IMR-90 (cell line): Measurements from ENCODE around the gene RSU1. TPM values are rescaled to one million over a fixed set of nuclear protein-coding genes. Genes with fewer than 3 reads are reported as not detected.

Experiments used
- ATAC-seq: fragments of 200-7000 bp; cut with Tn5 transposase; 2 replicates; pipeline ENCODE4 v1.9.1; 2020; ENCODE audit warnings: low read depth, mild to moderate bottlenecking, moderate library complexity
- BruUV-seq: library from RNA; stranded (reverse); fragments of 400-500 nt; replicated peaks from 2 replicates; lab custom pipeline; 2021; lab: Mats Ljungman, UMichigan
- CTCF ChIA-PET: fragments of 300-600 bp; formaldehyde crosslinking; extraction: SDS; loops from one replicate; lab custom pipeline; 2021; ENCODE audit warnings: antibody characterized with exemption; lab: Yijun Ruan, JAX
- POLR2A ChIA-PET: fragments of 300-600 bp; sonication (Branson Sonifier 250); formaldehyde crosslinking; loops from one replicate; lab custom pipeline; 2022; ENCODE audit warnings: antibody characterized with exemption; ENCODE audit not compliant: unreplicated experiment; lab: Charles Lee
- DNase-seq: peaks from one replicate; pipeline ENCODE4 v3.0.0; 2013
- H2AFZ ChIP-seq: replicated peaks from 2 replicates; pipeline ENCODE3; 2013; ENCODE audit warnings: low read length, mild to moderate bottlenecking; ENCODE audit not compliant: poor library complexity
- H2AK5ac ChIP-seq: 2 replicates; pipeline ENCODE4 v1.6.1; 2013; ENCODE audit warnings: low read depth, low read length, inconsistent platforms
- H2AK9ac ChIP-seq: replicated peaks from 2 replicates; pipeline ENCODE3; 2013; ENCODE audit warnings: mild to moderate bottlenecking, low read depth, low read length, moderate library complexity; ENCODE audit not compliant: poor library complexity
- H2BK120ac ChIP-seq: 2 replicates; pipeline ENCODE4 v1.6.1; 2013; ENCODE audit warnings: low read depth, low read length, inconsistent platforms
- H2BK15ac ChIP-seq: 3 replicates; pipeline ENCODE4 v1.6.1; 2013; ENCODE audit warnings: low read depth, low read length, inconsistent platforms
- H2BK20ac ChIP-seq: 2 replicates; pipeline ENCODE4 v1.6.1; 2013; ENCODE audit warnings: low read depth, mild to moderate bottlenecking, inconsistent platforms, low read length, moderate library complexity
- H2BK5ac ChIP-seq: 2 replicates; pipeline ENCODE4 v1.6.1; 2013; ENCODE audit warnings: mild to moderate bottlenecking, low read depth, low read length, inconsistent platforms; ENCODE audit not compliant: poor library complexity, severe bottlenecking
- H3K14ac ChIP-seq: replicated peaks from 2 replicates; pipeline ENCODE4 v1.6.1; 2013; ENCODE audit warnings: low read depth, low read length, inconsistent platforms
- H3K18ac ChIP-seq: 2 replicates; pipeline ENCODE4 v1.6.1; 2013; ENCODE audit warnings: low read depth, low read length, control low read depth
- H3K23ac ChIP-seq: 2 replicates; pipeline ENCODE4 v1.6.1; 2013; ENCODE audit warnings: low read depth, low read length, inconsistent platforms
- H3K27ac ChIP-seq: 2 replicates; pipeline ENCODE4 v1.5.1; 2013; ENCODE audit warnings: mild to moderate bottlenecking, control low read depth, low read length; ENCODE audit not compliant: insufficient read depth
- H3K27me3 ChIP-seq: 2 replicates; pipeline ENCODE4 v1.6.1; 2013; ENCODE audit warnings: low read length; ENCODE audit not compliant: control insufficient read depth, insufficient read depth
- H3K36me3 ChIP-seq: 2 replicates; pipeline ENCODE4 v1.6.1; 2013; ENCODE audit warnings: low read length, mixed read lengths; ENCODE audit not compliant: control insufficient read depth, insufficient read depth
- H3K4ac ChIP-seq: 2 replicates; pipeline ENCODE4 v1.6.1; 2013; ENCODE audit warnings: low read depth, low read length, inconsistent platforms
- H3K4me1 ChIP-seq: 2 replicates; pipeline ENCODE4 v1.6.1; 2013; ENCODE audit warnings: low read length, mixed read lengths; ENCODE audit not compliant: control insufficient read depth, insufficient read depth
- H3K4me2 ChIP-seq: 2 replicates; pipeline ENCODE4 v1.6.1; 2013; ENCODE audit warnings: low read depth, mild to moderate bottlenecking, control low read depth, low read length, moderate library complexity
- H3K4me3 ChIP-seq: 2 replicates; pipeline ENCODE4 v1.5.1; 2013; ENCODE audit warnings: low read depth, mild to moderate bottlenecking, control low read depth, low read length, moderate library complexity; ENCODE audit not compliant: insufficient read depth
- H3K56ac ChIP-seq: 2 replicates; pipeline ENCODE4 v1.6.1; 2013; ENCODE audit warnings: low read length, inconsistent platforms; ENCODE audit not compliant: insufficient read depth; ENCODE audit errors: extremely low read depth
- H3K79me1 ChIP-seq, 2 experiments: 2 replicates each; pipeline ENCODE4 v1.6.1; 2013; ENCODE audit warnings: low read length in 2 of 2, inconsistent platforms in 1 of 2, low read depth in 1 of 2
- H3K9ac ChIP-seq: 2 replicates; pipeline ENCODE4 v1.6.1; 2013; ENCODE audit warnings: low read depth, low read length, control low read depth
- H3K9me1 ChIP-seq: 2 replicates; pipeline ENCODE4 v1.6.1; 2013; ENCODE audit warnings: low read length, inconsistent platforms; ENCODE audit not compliant: insufficient read depth
- H3K9me3 ChIP-seq: 2 replicates; pipeline ENCODE4 v1.6.1; 2013; ENCODE audit warnings: low read length; ENCODE audit not compliant: control insufficient read depth, insufficient read depth
- H4K20me1 ChIP-seq: 2 replicates; pipeline ENCODE4 v1.6.1; 2013; ENCODE audit warnings: low read length, inconsistent platforms; ENCODE audit not compliant: insufficient read depth
- H4K5ac ChIP-seq: 2 replicates; pipeline ENCODE4 v1.6.1; 2013; ENCODE audit warnings: mild to moderate bottlenecking, low read depth, low read length, control low read depth
- H4K8ac ChIP-seq, 2 experiments: 2 replicates each; pipeline ENCODE4 v1.6.1; 2013; ENCODE audit warnings: low read depth in 2 of 2, low read length in 2 of 2, control low read depth in 1 of 2, inconsistent platforms in 1 of 2
- H4K91ac ChIP-seq: 2 replicates; pipeline ENCODE4 v1.6.1; 2013; ENCODE audit warnings: low read depth, low read length, inconsistent platforms; ENCODE audit not compliant: insufficient read depth
- CEBPB ChIP-seq: IDR thresholded peaks from 2 replicates; pipeline ENCODE4 v1.6.1; 2012; ENCODE audit warnings: low read depth, low read length, improper control_type of control experiment
- CHD1 ChIP-seq: IDR thresholded peaks from 2 replicates; pipeline ENCODE4 v1.6.1; 2012; ENCODE audit warnings: low read depth, low read length, improper control_type of control experiment
- MAFK ChIP-seq: IDR thresholded peaks from 2 replicates; pipeline ENCODE4 v1.6.1; 2012; ENCODE audit warnings: low read depth, low read length, improper control_type of control experiment
- RFX5 ChIP-seq: IDR thresholded peaks from 2 replicates; pipeline ENCODE4 v1.8.0; 2012; ENCODE audit warnings: low read depth, mild to moderate bottlenecking, low read length, moderate library complexity
- SMC3 ChIP-seq: fragments of 150-350 bp; IDR thresholded peaks from 2 replicates; pipeline ENCODE4 v1.6.1; 2016; ENCODE audit warnings: low read depth, mild to moderate bottlenecking, antibody characterized with exemption, low read length, moderate library complexity
- WGBS, 2 experiments: methylation state at CpG; one replicate each; pipeline versions ENCODE4 v1.1.5 to v1.1.7; 2013; ENCODE audit warnings: missing lambda C conversion rate in 2 of 2; ENCODE audit not compliant: insufficient read length in 1 of 2; ENCODE audit errors: extremely low coverage in 2 of 2; 5-methylcytosine and 5-hydroxymethylcytosine counted together
- dilution Hi-C: fragments of 300-500 bp; cut with HindIII; formaldehyde crosslinking; loops from one replicate; pipeline ENCODE4 v1.14.3; 2018; ENCODE audit warnings: low sequenced_read_pairs; ENCODE audit not compliant: unreplicated experiment
- in situ Hi-C: fragments of 300-500 bp; cut with MboI; formaldehyde crosslinking; loops from 3 replicates; pipeline ENCODE4 v1.14.3; 2019; ENCODE audit warnings: low sequenced_read_pairs, inconsistent platforms, mixed read lengths
- intact Hi-C: fragments of 100-400 bp; cut with micrococcal nuclease; formaldehyde crosslinking; loops from 2 replicates; pipeline ENCODE4 v1.10.0; 2022
- polyA plus RNA-seq, 3 experiments: library from polyadenylated mRNA; depleted of rRNA; stranded (reverse); fragments of >200 nt; gene quantifications; 2 replicates each; pipeline ENCODE4 v1.2.3, GENCODE V29; 2012; ENCODE audit warnings: low replicate concordance in 1 of 3
- total RNA-seq: library from RNA; depleted of rRNA; stranded (reverse); fragments of >200 nt; gene quantifications from 2 replicates; pipeline ENCODE4 v1.2.3, GENCODE V29; 2012

RSU1 gene
- total and polyA plus RNA-seq, 2 of the 4 experiments (the other 2 are of a cell fraction): 134 to 148 TPM

DNA sequence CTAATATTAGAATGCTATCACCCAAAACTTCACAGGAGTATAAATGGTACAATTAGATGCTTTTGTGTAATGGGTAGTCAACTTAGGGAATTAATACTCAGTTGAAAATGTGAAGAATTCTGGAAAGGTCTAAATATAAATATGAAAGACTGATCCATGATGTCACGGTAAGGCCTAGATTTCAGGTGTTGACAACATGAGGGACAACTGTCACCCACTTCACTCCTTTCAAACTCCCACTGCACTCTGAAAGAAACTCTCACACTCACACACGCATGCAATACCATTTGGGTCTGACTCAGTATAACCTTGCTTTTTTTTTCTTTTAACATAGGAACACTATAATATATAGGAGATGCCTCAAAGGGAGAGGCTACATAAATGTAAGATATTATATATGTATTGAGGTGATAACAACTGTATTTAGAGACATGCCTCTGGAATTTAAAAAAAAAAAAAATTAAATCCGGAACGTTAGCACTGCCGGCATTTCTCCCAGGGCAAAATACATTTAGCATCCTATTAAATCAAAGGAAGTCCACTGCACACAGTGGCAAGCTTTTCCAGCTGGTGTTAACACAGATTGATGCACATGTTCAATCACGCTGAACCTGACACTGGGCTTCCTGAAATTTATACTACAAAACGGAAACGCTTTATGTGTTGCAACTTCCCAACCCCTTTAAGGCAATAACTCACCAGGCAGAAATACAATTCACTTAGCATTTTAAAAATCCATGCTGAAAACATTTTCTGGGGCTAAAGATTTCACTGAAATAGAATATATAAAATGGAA, 74.9 kb downstream of the RSU1 start:
- Histone ChIP-seq H3K27me3 (no peaks in the 10 kb centered on the region), H3K9ac (no peak overlapping the region), H3K4me1 (no peaks in the 10 kb centered on the region), H2BK20ac (no peak overlapping the region), H2BK15ac (no peak overlapping the region), H3K4me3 (no peak overlapping the region), H3K36me3 (no peaks in the 10 kb centered on the region), H3K4ac (no peak overlapping the region), H3K23ac (no peak overlapping the region), H3K4me2 (no peak overlapping the region), H4K91ac (no peak overlapping the region), H4K8ac (no peak overlapping the region), H2AK9ac (no peak overlapping the region), H2AK5ac (no peak overlapping the region), H3K14ac (no peak overlapping the region), H3K18ac (no peak overlapping the region), H2BK5ac (no peak overlapping the region), H2AFZ (no peak overlapping the region), H4K20me1 (no peaks in the 10 kb centered on the region; the same call in 1 of the 2 replicates), H3K79me1 (peaks cover 9 to 14% of the 10 kb centered on the region in 2 experiments), H3K9me3 (no peaks in the 10 kb centered on the region), H3K9me1 (no peaks in the 10 kb centered on the region; the same call in 1 of the 2 replicates), H3K56ac (no peak overlapping the region), H4K5ac (no peak overlapping the region), H3K27ac (no peak overlapping the region), H2BK120ac (no peak overlapping the region)
- POLR2A ChIA-PET: no interaction called here
- intact Hi-C loops: no loop called here
- WGBS, 2 experiments: no CpG with 5 or more reads among the region's 8 CpGs
- in situ Hi-C loops: no loop called here
- no peak for ATAC-seq
- dilution Hi-C loops: no loop called here
- BruUV-seq: no TSS peak
- TF ChIP-seq MAFK (no peak), CEBPB (no peak), SMC3 (no peak), RFX5 (no peak), CHD1 (no peak)
- CTCF ChIA-PET: no interaction called here
- no peak for DNase-seq
